HG02610 (cell line): ENCODE measurements around the gene NSL1.
"Not testable (repeated sequence)": the region's sequence is repeated elsewhere in the genome, so short reads cannot be mapped to it uniquely, and the experiment has no call there.

Source experiments
- ATAC-seq: cut with Tn5 transposase; IDR thresholded peaks from one replicate; pipeline ENCODE4 v1.9.1; 2021; ENCODE audit warnings: mild to moderate bottlenecking, moderate library complexity; ENCODE audit not compliant: unreplicated experiment

Gene NSL1

DNA sequence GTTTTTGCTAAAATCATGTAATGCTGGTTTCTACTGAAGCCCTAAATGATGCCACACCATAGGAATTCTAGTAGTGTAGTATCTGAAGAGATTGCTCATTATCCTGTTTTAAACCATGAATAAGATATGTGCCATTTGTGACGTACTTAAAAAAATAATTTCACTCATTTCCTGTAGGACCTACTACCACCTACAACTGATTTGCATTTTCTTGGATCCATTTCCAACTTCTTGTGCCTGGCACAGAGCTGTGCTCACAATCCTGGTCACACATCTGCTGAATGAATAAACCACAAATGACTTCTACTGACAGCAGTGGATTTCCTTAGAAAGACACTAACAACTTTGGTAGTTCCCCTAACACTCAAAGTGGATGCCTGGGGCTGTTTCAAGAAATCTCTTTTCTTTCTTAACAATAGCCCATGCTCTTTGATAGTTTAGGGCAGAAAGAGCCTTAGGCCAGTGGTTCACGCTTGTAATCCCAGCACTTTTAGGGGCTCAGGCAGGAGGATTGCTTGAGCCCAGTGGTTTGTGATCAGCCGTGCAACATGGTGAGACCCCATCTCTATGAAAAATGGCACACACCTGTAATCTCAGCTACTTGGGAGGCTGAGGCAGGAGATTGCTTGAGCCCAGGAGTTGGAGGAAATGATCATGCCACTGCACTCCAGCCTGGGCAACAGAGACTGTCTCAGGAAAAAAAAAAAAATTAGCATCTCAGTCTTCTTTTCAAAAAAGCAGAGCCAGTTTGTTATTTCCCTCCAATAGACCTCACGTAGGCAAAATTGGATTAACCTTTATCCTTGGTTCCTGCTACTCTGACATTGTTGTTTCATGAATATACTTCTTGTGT is 78.9 kb downstream of the NSL1 start:
- peak; percentile 75 for ATAC-seq

DNA sequence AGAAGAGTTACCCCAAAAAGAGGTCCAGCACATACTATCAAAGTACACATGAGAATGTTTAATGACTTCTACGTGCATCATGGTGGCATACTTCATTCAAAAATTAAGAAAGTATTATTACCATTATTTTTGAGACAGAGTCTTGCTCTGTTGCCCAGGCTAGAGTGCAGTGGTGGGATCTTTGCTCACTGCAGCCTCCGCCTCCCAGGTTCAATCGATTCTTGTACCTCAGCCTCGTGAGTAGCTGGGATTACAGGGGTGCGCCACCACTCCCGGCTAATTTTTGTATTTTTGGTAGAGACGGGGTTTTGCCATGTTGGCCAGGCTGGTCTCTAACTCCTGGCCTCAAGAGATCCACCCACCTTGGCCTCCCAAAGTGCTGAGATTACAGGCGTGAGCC is 79.6 kb downstream of the NSL1 start:
- not testable (repeated sequence) for ATAC-seq

DNA sequence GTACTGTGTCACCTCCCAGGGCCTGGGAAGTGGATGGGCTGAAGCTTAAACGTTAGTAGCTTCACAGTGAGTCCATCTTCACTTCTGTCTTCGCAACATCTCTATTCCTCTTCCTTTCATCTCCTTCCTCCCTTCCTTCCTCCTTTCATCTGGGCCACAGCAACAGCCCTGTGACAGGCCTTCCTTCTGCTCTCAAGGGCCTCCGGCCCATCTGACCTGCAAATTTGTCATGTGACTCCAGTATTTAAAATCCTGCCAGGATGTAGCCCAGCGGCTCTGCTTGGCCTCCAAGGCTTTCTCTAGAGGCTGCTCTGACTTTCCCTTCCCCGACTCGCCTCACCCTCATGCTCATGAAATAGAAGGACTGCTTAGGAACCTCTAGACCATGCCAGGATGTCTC is 81.0 kb downstream of the NSL1 start:
- no peak for ATAC-seq

DNA sequence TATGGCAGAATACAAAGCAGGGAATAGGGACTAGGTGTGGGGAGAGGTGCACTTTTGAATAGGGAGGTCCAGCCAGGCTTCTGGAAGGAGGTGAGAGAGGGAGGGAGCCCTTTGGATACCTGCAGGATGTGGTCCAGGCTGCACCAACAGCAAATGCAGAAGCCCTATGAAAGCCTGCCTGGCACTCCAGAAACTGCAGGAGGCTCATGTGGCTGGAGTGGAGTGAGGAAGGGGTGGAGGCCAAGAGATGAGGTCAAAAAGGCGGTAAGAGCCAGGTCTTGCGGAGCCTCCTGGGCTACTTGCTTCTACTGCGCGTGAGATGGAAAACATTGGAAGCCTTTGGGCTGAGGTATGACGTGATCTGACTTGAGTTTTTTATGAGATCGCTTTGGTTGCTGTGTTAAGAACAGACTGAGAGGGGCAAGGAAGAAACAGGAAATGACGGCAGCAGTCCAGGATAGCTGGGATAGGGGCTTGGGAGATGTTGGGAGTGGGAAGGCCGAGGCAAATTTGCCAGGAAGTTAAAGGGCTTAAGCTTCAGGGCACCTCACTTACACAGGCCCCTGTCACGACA is 87.5 kb downstream of the NSL1 start:
- no peak for ATAC-seq

DNA sequence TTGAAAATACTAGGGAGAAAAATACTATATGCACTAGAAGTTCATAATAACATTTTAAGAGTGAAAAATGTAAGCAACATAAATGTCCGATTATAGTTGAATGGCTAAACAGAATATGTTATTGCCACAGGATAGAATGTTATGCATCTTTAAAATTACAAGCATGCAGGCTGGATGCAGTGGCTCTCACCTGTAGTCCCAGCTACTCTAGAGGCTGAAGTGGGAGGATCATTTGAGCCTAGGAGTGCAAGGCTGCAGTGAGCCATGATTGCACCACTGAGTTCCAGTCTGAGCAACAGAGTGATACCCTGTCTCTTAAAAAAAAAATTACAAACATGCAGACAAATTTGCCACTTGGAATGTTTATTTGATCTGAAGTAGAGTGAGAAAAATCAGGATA is 88.9 kb downstream of the NSL1 start:
- no peak for ATAC-seq

DNA sequence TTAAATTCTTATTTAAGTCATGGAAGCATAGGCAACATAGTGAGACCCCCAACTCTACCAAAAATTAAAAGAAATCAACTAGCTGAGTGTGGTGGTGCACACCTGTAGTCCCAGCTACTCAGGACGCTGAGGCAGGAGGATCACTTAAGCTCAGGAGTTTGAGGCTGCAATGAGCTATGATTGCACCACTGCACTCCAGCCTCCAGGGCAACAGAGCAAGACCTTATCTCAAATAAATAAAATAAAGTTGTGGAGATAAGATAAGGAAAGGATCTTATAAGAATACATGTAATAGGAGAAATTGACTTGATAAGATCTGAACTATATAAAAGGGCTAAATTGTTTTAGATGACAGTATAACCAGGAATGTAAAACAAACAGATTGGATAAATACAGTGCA is 89.7 kb downstream of the NSL1 start:
- no peak for ATAC-seq

DNA sequence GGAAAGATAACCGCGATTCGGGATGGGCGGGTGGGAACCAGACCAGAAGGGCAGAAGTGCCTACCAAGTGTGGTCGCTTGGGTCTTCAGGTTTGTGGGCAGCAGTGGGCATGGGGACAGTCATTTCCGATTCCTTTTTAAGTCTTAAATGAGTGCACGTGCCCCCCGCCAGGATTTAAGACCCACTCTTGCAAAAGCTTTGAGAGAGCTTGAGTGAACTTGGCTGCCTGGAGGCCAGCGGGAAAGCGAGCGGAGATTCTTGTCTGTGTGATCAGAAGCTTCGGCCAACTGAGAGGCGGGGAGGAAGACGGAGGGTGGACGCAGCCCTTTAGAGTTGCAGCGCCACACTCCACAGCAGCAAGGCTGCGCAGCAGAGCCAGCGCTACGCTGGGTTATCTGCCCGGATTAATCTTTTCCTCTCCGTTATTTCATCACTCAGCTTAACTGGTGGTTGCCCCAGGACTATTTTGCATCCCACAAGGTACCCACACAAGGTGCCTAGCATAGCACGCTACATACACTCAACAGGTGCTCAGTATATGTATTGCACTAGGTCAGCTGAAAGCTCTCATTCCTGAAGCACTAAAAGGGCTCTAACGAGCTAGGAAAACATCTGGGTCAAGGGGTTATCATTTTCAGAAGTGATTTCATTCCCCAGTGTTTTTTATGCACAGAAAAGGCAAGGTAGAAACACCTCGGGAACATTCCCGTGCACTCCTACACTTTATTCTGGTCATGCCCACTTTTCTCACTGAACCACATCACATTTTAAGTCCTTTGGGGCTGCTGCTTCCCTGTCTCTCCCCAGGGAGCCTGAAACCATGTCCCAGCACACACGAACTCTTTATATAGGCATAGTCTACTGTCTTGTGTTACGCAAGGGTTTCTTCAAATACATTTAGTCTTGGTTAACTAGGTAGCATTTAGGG is 90.4 kb downstream of the NSL1 start:
- ATAC-seq: no peak

DNA sequence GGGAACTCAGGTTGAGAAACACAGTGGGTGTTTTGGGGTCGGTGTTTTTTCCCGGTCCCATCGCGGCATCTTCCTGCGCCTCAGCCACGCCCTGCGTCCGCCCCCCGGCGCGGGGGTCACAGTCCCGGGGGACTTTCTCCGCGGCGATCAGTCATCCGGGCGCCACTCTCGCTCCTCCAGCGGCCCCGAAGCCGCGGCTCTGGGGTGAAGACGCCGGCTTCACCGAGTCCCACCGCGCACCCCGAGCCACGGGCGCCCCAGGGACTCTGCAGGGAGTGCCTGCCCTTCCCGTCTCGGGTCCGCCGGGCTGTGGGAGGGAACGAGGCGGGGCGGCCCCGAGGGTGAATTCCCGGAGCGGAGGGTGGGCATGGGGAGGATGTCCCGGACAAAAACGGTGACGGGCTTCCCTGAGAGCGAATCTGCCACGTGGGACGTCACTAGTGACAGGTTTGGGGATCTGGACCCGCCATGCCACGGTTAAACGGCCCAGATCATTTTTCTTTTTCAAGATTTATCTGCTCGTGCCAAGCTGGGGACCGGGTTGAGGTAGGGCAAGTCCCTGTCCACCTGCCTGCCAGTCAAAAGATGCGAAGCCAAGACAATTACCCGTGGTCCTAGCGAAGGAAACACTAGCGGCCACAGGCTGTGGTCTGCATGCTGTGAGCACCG is 91.2 kb downstream of the NSL1 start:
- ATAC-seq: peak; percentile 26

DNA sequence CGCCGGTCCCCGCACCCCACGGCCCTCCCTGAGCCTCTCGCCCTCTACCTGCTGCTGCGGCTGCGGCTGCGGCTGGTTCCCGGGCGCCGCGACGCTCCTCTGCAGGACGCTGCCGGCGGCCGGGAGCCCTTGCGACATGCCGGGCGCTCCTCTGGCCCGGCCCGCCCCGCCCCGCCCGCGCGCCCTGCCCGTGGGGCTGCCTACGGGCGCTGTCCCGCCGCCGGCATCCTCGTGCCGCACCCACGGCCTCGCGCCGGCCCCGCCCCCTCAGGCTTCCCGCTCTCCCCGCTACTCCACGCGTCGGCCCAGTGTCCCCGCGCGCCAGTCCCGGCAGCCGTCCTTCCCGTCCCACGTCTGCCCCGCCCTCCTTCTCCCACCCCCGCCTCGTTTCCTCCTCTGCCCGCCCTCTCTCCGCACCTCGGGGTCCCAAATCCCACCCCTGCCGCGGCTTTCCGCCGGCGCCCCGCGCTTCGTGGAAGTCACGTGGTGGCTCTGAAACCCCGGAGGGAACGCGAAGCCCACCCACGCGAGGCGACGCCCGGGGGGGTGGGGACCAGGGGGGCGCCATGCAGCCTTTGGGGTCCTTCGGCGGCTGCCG is 91.9 kb downstream of the NSL1 start, which contains the start of gene BATF3:
Gene BATF3 (minus strand): TSS at position 216 of the 598 bp plus-strand sequence. CDS start 78 bp downstream, at position 138.
- ATAC-seq: peak; percentile 17

DNA sequence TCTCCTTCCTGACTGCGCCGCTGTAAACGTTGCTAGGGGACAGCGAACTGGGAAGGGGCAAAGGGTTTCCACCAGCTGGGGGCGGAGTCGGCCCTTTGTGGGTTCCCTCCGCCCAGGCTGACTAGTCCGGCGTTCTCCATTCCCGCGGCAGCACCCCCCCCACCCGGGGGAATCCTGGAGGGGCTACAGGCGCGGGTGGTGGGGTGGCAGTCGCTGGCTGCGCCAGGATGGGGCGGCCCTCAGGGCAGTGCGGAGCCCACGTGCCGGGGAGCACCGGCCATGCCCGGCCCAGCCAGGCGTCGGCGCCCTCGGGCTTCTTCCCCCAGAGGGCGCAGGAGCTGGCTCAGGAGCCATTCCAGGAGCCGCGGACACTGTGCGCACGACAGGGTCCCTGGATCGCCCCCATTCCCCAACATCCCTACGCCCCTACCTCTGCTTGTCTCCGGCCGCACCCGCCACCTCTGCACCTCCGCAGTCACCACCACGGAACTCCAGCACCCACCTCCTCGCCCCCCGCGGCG is 92.4 kb downstream of the NSL1 start:
- ATAC-seq: peak; percentile 46

DNA sequence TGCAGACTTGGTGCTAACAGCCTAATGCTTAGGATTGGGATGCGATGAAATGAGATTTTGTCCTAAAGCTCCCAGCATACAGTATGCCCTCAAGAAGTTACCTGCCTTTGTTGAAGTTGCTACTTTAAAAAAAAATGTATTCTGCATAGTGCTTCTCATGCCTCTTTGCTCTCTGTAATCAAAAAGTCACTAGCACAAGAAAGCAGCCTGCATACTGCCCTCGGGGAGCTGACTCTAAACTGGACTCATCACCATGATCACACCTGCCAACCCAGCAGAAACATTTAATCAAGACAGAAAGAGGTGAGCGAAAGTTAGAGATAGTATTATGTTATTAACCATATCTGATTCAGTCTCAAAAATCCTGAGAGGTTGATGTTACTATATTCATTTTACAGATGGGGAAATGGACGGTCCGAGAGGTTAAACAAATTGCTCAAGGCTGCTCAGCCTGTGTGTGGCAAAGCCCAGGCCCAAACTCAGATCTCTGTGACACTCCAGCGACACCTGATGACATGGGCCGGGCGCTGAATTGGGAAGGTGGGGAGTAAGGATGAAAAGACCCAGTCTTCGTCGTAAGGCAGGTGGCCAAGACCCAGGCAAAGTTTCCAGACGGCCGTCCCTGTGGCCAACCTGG is 93.0 kb downstream of the NSL1 start:
- no peak for ATAC-seq

DNA sequence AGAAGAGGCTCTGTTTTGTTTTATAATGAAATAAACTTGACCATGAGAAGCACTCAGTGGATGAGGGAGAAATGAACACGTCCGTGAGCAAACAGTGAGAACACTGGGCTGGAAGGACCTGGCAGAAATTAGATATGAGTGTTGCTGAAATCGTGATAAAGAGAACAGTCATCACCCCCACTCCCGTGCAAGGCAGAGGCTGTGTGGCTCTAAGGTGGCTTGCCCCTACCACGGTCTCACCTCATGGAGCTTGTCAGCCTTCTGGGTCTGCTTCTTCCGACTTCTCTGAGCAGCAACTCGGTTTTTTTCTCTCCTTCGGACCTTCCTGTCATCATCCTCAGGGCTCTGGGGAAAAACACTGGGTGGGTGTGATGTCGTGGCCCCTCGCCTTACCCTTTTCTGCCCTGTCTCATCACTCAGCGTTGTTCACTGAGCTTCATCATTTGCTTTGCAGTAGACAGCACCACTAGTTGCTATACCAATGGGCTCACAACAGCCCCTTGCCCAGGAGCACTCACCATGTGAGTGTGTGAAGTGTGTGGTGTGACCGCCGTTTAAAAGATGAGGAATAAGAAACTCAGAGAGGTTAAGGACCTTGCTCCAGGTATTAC is 94.8 kb downstream of the NSL1 start:
- no peak for ATAC-seq

DNA sequence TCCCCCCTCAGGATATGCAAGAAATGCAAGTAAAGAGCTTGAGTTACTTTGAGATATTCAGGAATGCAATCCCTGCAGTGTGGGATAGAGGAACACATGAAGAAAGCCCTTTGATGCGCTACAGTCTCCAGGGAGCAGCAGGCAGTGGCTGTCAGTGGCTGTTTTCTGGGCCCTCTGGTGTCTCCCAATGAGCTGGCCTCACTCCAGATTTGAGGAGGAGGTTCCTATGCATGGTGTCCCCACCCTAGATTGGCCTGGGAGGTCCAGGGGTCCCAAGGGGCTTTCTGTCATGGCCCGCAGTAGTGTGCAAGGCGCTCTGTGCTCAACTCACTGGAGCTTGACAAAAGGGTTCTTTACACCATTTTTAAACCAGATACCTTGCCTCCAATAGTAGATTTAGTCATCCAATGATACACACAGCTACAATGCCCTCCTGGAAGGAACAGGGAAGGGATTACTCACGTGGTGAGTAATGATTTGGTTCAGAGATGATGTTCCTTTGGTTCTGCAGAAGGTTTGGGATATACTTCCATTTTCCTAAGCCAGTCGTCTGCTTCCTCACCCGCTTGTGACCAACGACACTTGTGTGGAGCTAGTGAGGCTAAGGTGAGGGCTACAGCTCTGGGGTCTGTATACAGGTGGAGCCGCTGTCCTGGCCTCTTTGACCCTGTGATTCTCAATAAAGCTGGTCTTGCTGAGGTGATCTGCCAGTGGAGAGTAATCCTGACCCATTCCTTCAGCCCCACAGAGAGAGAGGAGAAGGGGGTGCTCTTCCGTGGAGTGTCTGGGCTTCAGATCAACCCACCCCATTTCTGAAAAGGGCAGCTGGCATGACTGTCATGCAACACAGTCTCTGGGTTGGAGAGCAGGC is 98.6 kb downstream of the NSL1 start:
- ATAC-seq: no peak

DNA sequence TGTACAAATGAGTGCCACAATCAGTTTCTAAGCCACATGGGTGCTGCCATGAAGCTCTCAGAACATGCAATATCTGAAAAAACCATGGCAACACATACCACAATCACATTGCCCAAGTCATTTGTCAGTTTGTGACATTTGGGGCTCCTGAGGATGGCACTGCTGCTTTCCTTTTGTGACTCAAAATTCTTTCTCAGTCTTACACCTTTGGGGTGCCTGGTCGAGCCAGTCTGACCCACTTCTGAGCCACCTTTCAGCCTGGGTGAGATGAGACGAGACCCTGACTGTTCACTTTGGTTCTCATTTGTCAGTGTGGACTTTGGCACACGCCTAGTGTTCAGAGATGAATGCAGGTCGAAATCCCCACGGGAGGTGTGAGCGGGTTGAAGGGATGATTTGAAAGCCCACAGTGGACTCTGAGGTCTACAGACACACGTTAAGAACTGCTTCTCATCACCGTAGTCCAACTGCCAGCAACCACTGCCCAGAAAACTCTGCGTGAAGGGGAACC is 100.0 kb downstream of the NSL1 start:
- ATAC-seq: peak; percentile 84

DNA sequence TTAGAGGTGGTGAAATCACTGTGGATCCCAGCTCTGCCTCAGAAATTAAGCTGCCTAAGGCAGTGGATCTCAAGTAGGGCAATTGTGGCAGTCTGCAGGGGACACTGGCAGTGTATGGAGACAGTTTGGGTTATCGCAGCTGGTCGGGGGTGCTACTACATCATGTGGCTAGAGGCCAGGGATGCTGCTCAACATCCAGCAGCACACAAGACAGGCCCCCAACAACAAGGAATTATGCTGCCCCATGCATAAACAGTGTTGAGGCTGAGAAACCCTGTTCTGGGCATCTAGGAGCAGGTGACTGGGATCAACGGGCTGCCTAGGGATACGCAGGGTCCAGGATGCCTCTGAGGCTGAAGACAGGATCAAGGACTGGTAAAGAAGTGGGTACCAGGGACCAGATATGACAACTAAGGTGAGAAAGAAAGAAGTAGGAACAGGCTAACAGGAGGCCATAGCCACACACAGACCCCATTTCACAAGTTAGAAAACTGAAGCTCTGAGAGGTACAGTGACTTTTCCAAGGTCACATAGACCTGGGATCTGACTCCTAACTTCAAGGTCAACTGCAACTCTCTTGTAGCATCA is 100.7 kb downstream of the NSL1 start:
- no peak for ATAC-seq

DNA sequence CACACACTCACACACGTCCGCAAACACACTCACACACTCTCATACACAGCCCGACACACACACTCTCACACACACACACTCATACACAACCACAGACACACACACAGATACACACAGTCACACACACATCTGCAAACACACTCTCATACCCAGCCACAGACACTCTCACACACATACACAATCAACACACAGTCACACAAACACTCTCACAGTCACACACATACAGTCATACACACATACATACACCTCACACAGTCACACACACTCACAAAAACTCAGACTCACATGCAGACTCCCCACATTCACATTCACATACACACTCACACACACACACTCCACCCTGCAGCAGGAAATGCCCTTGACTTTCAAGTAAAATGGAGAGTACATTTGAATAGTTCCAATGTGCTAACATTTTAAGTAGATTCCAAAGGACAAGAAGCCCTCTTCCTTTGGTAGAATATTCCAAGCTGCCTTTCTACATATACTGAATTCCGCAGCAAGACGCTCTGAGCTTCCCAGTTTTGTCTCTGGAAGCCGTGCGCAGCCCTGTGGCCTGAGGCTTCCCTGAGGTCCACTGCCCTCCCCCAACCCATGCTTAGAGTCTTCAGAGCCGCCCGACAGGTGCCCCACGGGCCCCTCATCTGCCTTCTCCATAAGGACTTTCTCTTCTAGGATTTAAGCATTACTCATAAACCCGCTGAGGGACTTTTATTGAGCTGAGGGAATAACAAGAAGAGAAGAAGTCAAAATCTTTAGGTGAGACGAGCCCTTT is 101.6 kb downstream of the NSL1 start:
- no peak for ATAC-seq

DNA sequence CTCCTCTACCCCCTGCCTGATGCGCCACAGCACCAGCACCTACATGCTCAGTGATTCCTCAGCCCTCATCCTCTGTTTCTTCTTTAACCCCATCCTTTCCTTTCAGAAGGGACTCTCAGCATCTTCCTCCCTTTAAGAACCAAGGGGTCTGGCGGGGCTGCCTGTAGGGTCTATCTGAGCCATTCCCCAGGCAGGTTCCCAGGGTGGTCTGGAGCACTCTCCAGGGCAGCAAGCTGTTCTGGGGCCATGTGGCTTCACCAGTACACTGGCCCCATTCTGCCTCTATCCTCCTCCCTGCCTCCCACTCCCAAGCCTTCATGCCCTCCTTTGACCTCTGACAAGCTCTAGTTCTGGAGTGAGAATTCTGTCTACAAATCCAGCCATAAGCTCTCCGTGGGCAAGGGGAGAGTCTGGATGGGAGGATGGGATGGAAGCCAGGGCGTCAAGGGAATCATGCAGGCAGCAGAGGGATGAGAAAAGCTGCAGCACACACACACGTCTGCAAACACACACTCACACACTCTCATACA is 102.3 kb downstream of the NSL1 start:
- no peak for ATAC-seq
